Neural progenitor cell (in vitro differentiated cells): ENCODE results near the gene PPP2R5A. TPM values are rescaled to one million over a fixed set of nuclear protein-coding genes. Genes with fewer than 3 reads are reported as not detected.

Experiments used
- DNase-seq: peaks from one replicate; pipeline ENCODE4 v3.0.0-alpha.2; 2016; ENCODE audit warnings: low spot score
- H2AFZ ChIP-seq: fragments of 200-600 bp; sonication (generic); replicated peaks from 2 replicates; pipeline ENCODE4 v1.6.1; 2016; ENCODE audit warnings: antibody characterized with exemption
- H3F3A ChIP-seq: fragments of 200-600 bp; sonication (generic); 2 replicates; pipeline ENCODE4 v1.6.1; 2016; ENCODE audit warnings: antibody characterized with exemption, low read depth
- H3K27ac ChIP-seq: fragments of 200-600 bp; sonication (generic); 2 replicates; pipeline ENCODE4 v1.5.1; 2016; ENCODE audit warnings: mild to moderate bottlenecking
- H3K27me3 ChIP-seq: fragments of 200-600 bp; sonication (generic); 2 replicates; pipeline ENCODE4 v1.6.1; 2016; ENCODE audit warnings: mild to moderate bottlenecking, moderate library complexity
- H3K36me3 ChIP-seq: fragments of 200-600 bp; sonication (generic); 2 replicates; pipeline ENCODE4 v1.5.1; 2016
- H3K4me1 ChIP-seq: fragments of 200-600 bp; sonication (generic); 2 replicates; pipeline ENCODE4 v1.6.1; 2016; ENCODE audit warnings: mixed run types
- H3K4me2 ChIP-seq: fragments of 200-600 bp; sonication (generic); 2 replicates; pipeline ENCODE4 v1.6.1; 2016
- H3K4me3 ChIP-seq: fragments of 200-600 bp; sonication (generic); 2 replicates; pipeline ENCODE4 v1.5.1; 2016
- H3K79me2 ChIP-seq: fragments of 200-600 bp; sonication (generic); 2 replicates; pipeline ENCODE4 v1.6.1; 2016; ENCODE audit warnings: low read depth
- H3K9ac ChIP-seq: fragments of 200-600 bp; sonication (generic); 2 replicates; pipeline ENCODE4 v1.6.1; 2016
- H3K9me3 ChIP-seq: fragments of 200-600 bp; sonication (generic); 2 replicates; pipeline ENCODE4 v1.5.1; 2016; ENCODE audit warnings: low read depth
- H4K20me1 ChIP-seq: fragments of 200-600 bp; sonication (generic); 2 replicates; pipeline ENCODE4 v1.6.1; 2016; ENCODE audit warnings: low read depth
- H3K27ac Mint-ChIP-seq: 3 replicates; pipeline ENCODE4 v1.8.0; 2021; ENCODE audit warnings: mixed read lengths
- H3K27me3 Mint-ChIP-seq: 2 replicates; pipeline ENCODE4 v1.8.0; 2022; ENCODE audit warnings: low read depth, mild to moderate bottlenecking, inconsistent platforms, moderate library complexity, mixed read lengths; ENCODE audit not compliant: insufficient read depth
- H3K36me3 Mint-ChIP-seq: 3 replicates; pipeline ENCODE4 v1.8.0; 2021; ENCODE audit warnings: mixed read lengths
- H3K4me1 Mint-ChIP-seq: 3 replicates; pipeline ENCODE4 v1.8.0; 2021; ENCODE audit warnings: mixed read lengths
- H3K4me3 Mint-ChIP-seq: 3 replicates; pipeline ENCODE4 v1.8.0; 2021; ENCODE audit warnings: mild to moderate bottlenecking, moderate library complexity, mixed read lengths
- H3K9me3 Mint-ChIP-seq: 3 replicates; pipeline ENCODE4 v1.8.0; 2020; ENCODE audit warnings: mixed read lengths
- EZH2 ChIP-seq: fragments of 200-600 bp; sonication (generic); IDR thresholded peaks from 2 replicates; pipeline ENCODE4 v1.6.1; 2017; ENCODE audit warnings: antibody characterized with exemption, mild to moderate bottlenecking, moderate library complexity
- EZH2phosphoT487 ChIP-seq: fragments of 200-600 bp; sonication (generic); IDR thresholded peaks from 2 replicates; pipeline ENCODE4 v1.6.1; 2017; ENCODE audit warnings: antibody characterized with exemption
- total RNA-seq: library from RNA; depleted of rRNA; stranded (reverse); fragments of >200 nt; gene quantifications from 2 replicates; pipeline ENCODE4 v1.2.3, GENCODE V29; 2015; ENCODE audit warnings: low replicate concordance
- TF ChIP-seq, protein P1 (sequence below): fragments of 200-600 bp; sonication (generic); IDR thresholded peaks from 2 replicates; pipeline ENCODE4 v1.5.1; 2017; ENCODE audit warnings: antibody characterized with exemption, mild to moderate bottlenecking

PPP2R5A gene
- total RNA-seq, 1 donor from 2014 or later: 27.9 TPM

DNA sequence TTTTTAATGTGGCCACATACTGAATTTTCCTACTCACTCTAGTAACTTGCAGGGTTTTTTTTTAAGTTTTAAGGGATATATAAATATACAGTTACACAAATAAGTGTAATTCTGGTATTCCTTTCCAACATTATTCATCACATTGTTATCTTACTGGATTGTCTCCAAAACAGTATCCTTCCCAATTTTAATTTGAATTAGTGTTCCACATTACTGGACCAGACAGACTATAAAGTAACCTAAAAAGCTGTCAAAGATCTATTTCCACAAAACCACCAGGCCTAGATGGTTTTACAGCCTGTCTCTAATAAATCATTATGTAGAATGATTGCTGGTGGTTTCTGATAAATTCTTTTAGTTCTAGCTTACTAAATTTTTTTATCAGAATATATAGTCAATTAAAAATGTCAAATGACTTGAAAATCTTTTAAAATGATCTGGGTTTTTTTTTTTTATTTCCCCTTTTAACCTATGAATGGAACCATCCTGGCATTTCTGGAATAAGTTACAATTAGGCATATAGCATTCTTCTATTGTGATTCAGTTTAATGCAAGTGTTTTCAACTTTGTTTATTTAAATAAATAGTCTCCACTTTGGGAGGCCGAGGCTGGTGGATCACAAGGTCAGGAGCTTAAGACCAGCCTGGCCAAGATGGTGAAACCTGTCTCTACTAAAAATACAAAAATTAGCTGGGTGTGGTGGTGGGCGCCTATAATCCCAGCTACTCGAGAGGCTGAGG lies 70.2 kb downstream of the PPP2R5A start:
- Histone ChIP-seq H3K27me3 (no peaks in the 10 kb centered on the region), H3K4me1 (no peaks in the 10 kb centered on the region), H3K9me3 (no peaks in the 10 kb centered on the region), H3K4me2 (no peak overlapping the region), H3K27ac (no peak overlapping the region), H3K4me3 (no peak overlapping the region), H3K9ac (no peak overlapping the region), H4K20me1 (no peaks in the 10 kb centered on the region), H2AFZ (no peak overlapping the region), H3F3A (peaks cover 7% of the 10 kb centered on the region), H3K36me3 (peaks cover 11% of the 10 kb centered on the region), H3K79me2 (no peaks in the 10 kb centered on the region)
- no peak overlapping the region for H3K4me3 Mint-ChIP-seq
- H3K4me1 Mint-ChIP-seq: no peaks in the 10 kb centered on the region
- H3K9me3 Mint-ChIP-seq: no peaks in the 10 kb centered on the region
- H3K27me3 Mint-ChIP-seq: peaks cover 2% of the 10 kb centered on the region
- H3K36me3 Mint-ChIP-seq: peaks cover 7% of the 10 kb centered on the region
- no peak overlapping the region for H3K27ac Mint-ChIP-seq
- TF ChIP-seq EZH2phosphoT487: no peak
- TF ChIP-seq, protein P1, sequence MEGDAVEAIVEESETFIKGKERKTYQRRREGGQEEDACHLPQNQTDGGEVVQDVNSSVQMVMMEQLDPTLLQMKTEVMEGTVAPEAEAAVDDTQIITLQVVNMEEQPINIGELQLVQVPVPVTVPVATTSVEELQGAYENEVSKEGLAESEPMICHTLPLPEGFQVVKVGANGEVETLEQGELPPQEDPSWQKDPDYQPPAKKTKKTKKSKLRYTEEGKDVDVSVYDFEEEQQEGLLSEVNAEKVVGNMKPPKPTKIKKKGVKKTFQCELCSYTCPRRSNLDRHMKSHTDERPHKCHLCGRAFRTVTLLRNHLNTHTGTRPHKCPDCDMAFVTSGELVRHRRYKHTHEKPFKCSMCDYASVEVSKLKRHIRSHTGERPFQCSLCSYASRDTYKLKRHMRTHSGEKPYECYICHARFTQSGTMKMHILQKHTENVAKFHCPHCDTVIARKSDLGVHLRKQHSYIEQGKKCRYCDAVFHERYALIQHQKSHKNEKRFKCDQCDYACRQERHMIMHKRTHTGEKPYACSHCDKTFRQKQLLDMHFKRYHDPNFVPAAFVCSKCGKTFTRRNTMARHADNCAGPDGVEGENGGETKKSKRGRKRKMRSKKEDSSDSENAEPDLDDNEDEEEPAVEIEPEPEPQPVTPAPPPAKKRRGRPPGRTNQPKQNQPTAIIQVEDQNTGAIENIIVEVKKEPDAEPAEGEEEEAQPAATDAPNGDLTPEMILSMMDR: no peak
- TF ChIP-seq EZH2: no peak
- DNase-seq: no peak

DNA sequence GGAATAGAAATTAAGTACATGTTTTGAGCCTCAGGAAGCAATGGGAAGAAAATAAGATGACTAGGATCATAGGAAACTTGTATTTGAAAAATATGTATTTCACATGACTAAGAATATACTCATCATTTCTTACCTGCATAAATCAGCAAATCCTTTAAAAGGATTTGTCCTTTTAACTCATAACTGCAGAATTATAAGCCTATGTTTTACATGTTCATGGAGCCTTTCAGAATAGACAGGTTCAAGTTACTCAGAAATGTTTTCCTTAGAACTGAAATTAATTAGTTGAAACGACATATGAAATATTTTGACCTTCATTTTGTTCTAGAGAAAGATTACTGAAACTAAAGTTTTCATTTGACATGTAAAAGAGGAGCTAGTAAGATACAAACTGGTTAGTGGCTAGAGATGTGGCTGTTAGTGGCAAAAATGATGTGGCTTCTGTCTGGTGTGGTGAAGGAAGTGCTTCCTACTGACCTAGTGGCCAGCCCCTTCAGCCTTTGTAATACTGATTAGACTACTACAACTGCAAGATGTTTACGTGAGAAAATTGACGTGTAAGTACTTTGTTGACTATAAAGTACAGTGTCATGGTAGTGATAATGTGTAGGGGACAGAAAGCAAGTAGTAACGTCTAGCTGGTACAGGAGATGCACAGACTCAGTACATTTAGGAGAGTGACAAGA lies 74.7 kb downstream of the PPP2R5A start:
- no peaks in the 10 kb centered on the region for H3K27me3 Mint-ChIP-seq
- H3K9ac ChIP-seq: no peak overlapping the region
- no peaks in the 10 kb centered on the region for H4K20me1 ChIP-seq
- H3K27ac ChIP-seq: no peak overlapping the region
- no peak overlapping the region for H2AFZ ChIP-seq
- no peaks in the 10 kb centered on the region for H3K79me2 ChIP-seq
- no peak overlapping the region for H3K27ac Mint-ChIP-seq
- TF ChIP-seq EZH2phosphoT487: no peak
- TF ChIP-seq, protein P1: no peak
- no peak for TF ChIP-seq EZH2
- no peak overlapping the region for H3K4me3 Mint-ChIP-seq
- H3K9me3 Mint-ChIP-seq: no peaks in the 10 kb centered on the region
- no peak for DNase-seq
- H3K36me3 Mint-ChIP-seq: peaks cover 18% of the 10 kb centered on the region
- no peaks in the 10 kb centered on the region for H3K4me1 ChIP-seq
- H3K4me2 ChIP-seq: no peak overlapping the region
- peaks cover 11% of the 10 kb centered on the region for H3K36me3 ChIP-seq
- H3F3A ChIP-seq: peaks cover 7% of the 10 kb centered on the region
- no peaks in the 10 kb centered on the region for H3K4me1 Mint-ChIP-seq
- H3K4me3 ChIP-seq: no peak overlapping the region
- H3K9me3 ChIP-seq: no peaks in the 10 kb centered on the region
- H3K27me3 ChIP-seq: no peaks in the 10 kb centered on the region

DNA sequence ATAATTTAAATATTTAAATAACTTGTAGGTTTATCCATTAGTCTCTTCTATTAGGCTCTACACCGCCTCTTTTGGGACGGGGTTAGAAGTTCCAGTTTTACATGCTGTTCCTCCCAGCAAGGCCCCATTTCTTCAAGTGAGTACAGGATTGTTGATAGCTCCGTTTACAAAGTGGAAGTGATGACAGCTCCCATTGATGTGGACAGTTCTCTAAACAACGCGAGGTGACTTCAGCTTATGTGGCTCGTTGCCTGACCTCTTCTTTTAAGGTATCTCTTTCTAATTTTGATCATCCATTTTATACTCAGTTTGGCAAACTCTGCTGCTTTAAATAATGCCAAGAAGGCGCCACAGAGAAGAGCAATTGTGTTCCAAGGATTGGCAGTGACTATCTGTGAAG lies 79.8 kb downstream of the PPP2R5A start:
- TF ChIP-seq EZH2phosphoT487 (no peak), EZH2 (no peak)
- TF ChIP-seq, protein P1: no peak
- H4K20me1 ChIP-seq: peaks cover 9% of the 10 kb centered on the region

More for the DNA sequence above, 79.8 kb downstream of the PPP2R5A start:
- no peak for DNase-seq
- Histone ChIP-seq H3K4me3 (no peak overlapping the region), H3F3A (peaks cover 4% of the 10 kb centered on the region), H3K27me3 (no peaks in the 10 kb centered on the region), H3K27ac (no peak overlapping the region), H3K36me3 (no peaks in the 10 kb centered on the region), H3K79me2 (no peaks in the 10 kb centered on the region), H3K4me2 (no peak overlapping the region), H3K4me1 (no peaks in the 10 kb centered on the region), H2AFZ (no peak overlapping the region), H3K9ac (no peak overlapping the region), H3K9me3 (no peaks in the 10 kb centered on the region)
- H3K4me1 Mint-ChIP-seq: no peaks in the 10 kb centered on the region
- H3K36me3 Mint-ChIP-seq: peaks cover 37% of the 10 kb centered on the region
- no peak overlapping the region for H3K4me3 Mint-ChIP-seq
- H3K9me3 Mint-ChIP-seq: peaks cover 5% of the 10 kb centered on the region
- H3K27me3 Mint-ChIP-seq: no peaks in the 10 kb centered on the region
- H3K27ac Mint-ChIP-seq: no peak overlapping the region
